ENCODE results near the gene CPSF4L.

The CPSF4L gene

DNA sequence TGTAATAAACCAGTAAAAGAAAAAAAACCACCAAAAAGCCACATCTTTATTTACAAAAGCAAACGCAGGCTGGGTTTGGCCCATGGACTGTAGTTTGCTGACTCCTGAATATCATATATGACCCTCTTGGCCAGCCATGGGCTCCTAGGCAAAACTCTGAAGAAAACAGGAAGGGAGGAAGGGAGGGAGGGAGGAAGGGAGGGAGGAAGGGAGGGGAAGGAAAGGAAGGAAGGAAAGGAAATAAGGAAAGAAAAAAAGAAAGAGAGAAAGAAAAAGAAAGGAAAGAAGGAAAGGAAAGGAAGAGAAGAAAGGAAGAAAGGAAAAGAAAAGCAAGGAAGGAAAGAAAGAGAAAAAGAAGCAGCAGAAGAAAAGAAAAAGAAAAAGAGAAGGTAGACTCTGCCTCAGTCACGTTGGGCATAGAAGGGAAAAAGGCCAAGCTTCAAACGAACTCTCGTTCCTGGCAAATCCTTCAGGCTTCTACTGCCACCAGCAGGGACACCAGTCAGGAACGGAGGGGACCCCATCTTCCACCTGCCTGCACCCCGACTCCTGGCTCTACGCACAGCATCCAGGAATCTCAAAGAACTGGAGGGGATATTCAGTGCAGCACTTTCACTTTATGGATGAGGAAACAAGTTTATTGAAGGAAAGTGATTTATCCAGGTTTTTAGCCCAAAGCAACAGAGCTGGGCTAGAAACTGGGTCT, 28.0 kb upstream of the CPSF4L start:
- no peak for DNase-seq

- no peak for DNase-seq
Measured at GRCh38 chr17:73288534-73289302, 27.0 kb upstream of the CPSF4L start.

DNA sequence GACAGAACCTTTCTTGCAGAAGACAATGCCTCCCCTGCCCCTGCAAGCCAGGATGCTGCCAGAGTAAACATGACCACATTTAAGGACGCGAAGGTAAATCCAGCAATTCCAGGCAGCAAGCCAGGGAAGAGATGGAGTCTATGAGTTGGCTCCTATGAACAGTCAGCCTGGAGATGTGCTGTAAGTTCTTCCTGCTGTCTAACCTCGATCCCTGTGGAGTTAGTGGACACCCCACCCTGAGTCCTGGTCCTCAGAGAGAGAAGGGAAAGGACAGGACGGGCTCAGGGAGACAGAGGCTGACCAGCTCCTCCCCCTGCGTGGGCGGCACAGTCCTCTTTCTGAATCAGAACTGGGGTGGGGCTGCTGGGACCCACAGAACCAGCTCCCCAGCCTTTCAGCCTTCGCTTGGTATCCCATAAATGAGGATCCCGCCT, 25.2 kb upstream of the CPSF4L start:
- no peak for DNase-seq

DNA sequence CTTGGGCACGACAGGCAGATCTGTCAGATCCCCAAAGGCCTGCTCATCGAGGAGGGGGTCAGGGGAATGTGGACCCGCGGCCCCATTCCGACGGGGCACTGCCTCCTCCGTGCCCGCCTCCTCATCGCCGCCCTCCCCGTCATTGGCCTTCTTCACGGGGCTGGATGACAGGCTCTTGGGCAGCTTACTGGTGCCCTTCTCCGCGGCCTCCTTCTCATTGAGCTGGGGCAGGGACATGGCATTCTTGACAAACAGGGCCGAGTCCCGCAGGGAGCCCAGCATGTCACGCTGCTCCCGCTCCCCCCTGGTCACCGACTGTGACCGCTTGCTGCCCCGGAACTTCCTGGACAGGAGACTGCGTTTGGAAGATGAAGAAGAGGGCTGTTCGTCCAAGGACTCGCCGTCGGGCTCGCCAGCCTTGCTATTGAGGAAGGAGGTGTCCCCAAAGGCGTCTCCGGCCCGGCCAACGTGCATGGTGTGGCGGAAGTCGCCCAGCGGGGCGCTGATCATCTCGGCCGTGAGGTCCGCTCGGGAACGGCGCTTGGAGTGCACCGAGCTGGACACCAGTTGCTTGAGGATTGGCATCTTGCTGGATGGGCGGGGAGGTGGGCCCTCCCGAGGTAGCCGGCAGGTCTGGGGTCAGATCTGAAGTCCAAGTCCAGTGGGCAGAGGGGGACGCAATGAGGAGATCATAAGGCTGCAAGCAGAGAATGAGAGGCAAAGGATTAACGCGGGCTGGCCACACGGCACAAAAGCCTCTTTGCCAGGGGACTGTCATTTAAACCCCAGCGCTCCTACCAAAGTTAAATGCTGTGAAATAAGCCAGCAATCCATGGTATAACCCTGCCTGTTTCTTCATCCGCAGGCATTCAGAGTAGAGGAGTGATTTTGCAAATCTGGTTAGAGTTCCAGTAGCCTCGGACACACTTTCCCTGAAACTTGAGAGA, 24.5 kb upstream of the CPSF4L start:
- DNase-seq: no peak

DNA sequence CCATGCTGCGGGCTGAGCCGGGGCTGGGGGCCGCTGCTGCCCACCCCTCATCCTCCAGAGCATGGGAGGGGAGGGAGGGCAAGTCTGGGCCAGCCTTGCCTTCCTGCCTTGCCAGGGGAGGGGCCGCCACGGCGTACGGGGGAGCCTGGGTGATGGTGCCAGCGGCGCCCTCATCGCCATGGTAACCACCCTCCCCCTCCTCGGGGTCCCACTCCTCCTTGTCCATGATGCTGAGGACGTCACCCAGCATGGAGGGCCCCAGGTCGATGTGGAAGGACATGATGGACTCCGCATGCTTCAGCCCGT, 23.9 kb upstream of the CPSF4L start:
- DNase-seq: no peak

- DNase-seq: no peak
Measured at GRCh38 chr17:73284906-73285602, 23.4 kb upstream of the CPSF4L start.

DNA sequence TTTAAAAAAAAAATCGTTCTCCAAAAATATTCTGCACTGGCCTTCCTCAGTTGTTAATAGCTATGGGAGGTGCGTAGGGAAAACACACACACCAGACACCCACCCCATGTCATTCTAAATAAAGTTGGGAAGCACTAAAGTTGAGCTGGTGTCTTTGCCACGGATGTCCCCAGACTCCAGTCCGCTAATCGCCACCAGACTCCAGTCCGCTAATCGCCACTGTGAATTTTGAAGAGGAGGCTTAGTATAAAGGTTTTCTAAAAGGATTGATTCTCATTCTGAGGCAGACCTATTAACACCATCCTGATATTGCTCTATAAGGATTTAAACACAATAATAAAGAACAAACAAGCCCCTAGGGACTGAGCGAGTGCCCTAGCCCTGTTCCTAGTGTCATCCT, 22.7 kb upstream of the CPSF4L start:
- DNase-seq: no peak

DNA sequence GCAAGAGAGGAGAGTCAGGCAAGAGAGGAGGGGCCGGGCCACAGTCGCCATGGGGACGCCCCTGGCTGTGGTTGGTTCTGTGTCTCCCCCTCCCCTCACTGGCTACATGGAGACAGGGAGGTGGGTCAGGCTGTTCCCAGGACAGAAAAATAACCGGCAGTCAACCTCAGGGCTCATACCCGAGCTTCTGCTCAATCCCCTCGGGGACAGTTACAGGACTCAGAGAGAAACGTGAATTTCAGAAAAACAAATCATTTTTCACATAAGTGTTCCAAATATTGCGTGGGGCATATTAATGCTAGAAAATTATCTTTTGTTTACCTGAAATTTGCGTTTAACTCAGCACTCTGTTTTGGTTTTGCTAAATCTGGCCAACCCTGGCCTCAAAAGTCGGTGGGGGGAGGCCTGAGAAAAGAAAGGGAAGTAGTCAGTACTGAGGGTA, 22.2 kb upstream of the CPSF4L start:
- no peak for DNase-seq

GRCh38 chr17:73283250-73283649, 21.6 kb upstream of the CPSF4L start:
- DNase-seq: no peak

GRCh38 chr17:73282629-73283028, 20.9 kb upstream of the CPSF4L start:
- DNase-seq: no peak

DNA sequence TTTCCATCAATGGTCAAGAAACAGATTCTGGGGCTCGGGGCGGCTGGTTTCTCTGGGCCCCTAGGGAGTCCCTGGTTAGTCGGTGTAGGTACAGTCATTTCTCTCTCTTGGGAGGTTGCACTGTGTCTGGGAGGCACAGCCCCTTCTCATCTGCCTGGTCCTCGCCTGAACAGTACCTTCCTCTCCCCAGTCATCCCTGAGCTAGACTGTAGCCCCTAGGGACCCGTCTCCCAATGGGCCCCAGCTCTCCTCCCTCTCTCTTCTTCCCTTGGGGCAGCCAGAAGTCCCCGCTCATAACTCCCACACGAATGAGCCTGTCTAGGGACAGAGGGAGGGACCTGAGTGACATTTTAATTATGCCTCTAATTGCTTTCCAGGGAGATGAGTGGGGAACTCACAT, 20.2 kb upstream of the CPSF4L start:
- no peak for DNase-seq

DNA sequence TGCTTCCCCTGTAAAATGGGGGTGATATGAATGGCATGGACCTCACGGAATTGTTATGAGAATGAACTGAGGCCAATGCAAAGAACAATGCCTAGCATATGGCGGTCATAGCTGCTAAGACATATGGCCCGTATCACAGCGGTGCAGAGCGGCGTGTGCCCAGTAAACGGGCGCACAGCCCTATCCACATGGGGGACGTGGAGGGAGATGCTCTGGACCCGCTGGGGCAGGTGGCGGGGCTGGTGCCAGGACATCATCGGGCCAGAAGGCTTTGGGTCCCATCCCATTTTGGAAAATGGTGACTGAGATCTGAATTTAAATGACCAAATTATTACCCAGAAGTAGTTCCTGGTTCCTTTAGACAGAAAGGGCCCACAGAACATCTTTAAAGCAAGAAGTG, 18.5 kb upstream of the CPSF4L start:
- DNase-seq: no peak

GRCh38 chr17:73279704-73280103, 18.0 kb upstream of the CPSF4L start:
- DNase-seq: no peak

- DNase-seq: no peak
Measured at GRCh38 chr17:73278465-73279453, 17.1 kb upstream of the CPSF4L start.

GRCh38 chr17:73278049-73278464, 16.4 kb upstream of the CPSF4L start:
- no peak for DNase-seq

DNA sequence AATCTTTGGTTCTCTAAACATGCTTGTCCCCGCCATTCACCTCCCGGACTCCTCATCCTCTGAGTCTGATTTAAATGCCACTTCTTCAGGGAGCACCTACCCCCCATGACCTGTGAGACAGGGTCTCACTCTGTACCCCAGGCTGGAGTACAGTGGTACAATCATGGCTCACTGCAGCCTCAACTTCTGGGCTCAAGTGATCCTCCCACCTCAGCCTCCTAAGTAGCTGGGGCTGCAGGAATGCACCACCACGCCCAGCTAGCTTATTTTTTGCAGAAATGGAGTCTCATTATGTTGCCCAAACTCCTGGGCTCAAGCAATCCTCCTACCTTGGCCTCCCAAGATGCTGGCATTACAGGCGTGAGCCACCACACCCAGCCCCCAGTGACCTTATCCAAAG, 12.8 kb upstream of the CPSF4L start:
- DNase-seq: no peak

DNA sequence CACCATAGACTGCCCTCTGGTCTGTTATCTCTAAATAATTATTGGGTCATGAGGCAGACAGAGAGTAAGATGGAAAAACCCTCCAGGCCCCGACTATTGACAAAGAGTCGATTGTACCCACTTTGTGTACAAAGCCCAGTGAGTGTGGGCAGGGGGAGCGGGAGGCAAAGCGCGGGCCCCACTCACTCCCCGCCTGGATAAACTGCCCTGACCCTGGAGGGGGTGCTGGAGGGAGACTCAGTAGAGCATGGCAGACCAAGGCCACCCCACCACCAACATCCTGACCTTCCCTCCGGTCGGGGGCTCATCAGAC, 11.2 kb upstream of the CPSF4L start:
- DNase-seq: no peak

DNA sequence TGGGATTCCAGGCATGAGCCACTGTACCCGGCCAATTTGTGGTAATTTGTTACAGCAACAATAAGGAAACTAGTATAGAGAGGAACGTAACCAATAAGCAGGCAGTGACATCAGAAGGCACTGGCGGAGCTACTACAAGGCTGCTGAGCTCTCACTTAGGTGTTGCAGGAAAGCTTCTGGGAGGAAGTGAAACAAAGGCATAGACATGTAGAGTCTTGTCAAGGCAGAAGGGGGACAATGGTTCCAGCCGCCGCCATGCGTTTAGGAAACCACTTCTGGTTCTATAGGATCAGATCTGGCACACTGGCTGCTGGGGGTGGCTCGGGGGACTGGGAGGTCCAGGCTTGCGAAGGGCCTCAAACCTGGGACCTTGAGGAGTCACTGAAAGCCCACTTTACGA, 9.4 kb upstream of the CPSF4L start:
- DNase-seq: no peak

- DNase-seq: no peak
Measured at GRCh38 chr17:73269791-73270190, 8.1 kb upstream of the CPSF4L start.

GRCh38 chr17:73269329-73269615, 7.6 kb upstream of the CPSF4L start:
- DNase-seq: no peak

DNA sequence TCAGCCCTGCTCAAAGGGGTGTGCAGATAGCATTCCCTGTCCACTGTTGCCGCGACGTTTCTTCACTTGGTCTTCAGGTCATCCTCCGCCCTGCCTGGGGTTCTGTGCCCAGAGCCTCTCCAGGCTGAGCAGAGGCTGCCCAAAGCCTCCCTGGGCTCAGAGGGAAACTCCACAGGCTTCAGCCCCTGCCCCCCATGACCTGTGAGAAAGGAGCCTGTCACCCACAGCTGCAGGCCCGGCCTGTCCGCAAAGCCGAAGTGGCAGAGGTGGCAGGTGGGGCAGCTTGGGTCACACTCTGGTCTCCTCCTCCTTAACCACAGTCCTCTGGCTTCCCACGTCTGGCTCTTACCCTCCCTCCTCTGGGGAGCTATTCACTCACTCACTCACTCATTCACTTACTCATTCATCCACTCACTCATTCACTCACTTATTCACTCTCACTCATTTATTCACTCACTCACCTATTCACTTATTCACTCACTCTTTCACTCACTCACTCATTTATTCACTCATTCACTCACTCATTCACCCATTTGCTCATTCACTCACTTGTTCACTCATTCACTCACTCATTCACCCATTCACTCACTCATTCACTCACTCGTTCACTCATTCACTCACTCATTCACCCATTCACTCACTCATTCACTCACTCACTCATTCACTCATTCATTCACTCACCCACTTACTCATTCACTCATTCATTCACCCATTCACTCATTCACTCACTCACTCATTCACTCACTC, 7.1 kb upstream of the CPSF4L start:
- no peak for DNase-seq

Data from activated naive CD4-positive, alpha-beta T cell (primary cell).